SK-N-SH treated with all-trans-retinoic acid at 6 μM for 48 hours (cell line): ENCODE measurements around the gene NKTR.

ENCODE experiments used
- PATZ1 ChIP-seq: fragments of 250-450 bp; sonication (Bioruptor Pico); IDR thresholded peaks from 2 replicates; pipeline ENCODE4 v1.8.0; 2020; ENCODE audit warnings: mild to moderate bottlenecking, moderate library complexity, borderline replicate concordance
- PPARA ChIP-seq: fragments of 250-450 bp; sonication (Bioruptor Pico); IDR thresholded peaks from 2 replicates; pipeline ENCODE4 v1.5.0; 2020; ENCODE audit warnings: mild to moderate bottlenecking, borderline replicate concordance
- SNAI2 ChIP-seq: fragments of 250-450 bp; sonication (Bioruptor Pico); IDR thresholded peaks from 2 replicates; pipeline ENCODE4 v1.5.0; 2020; ENCODE audit warnings: mild to moderate bottlenecking, moderate library complexity
- ZFP3 ChIP-seq: fragments of 250-450 bp; sonication (Bioruptor Pico); IDR thresholded peaks from 2 replicates; pipeline ENCODE4 v1.5.0; 2020; ENCODE audit warnings: mild to moderate bottlenecking, moderate library complexity
- TF ChIP-seq, protein P1 (sequence below): fragments of 250-450 bp; sonication (Bioruptor Pico); IDR thresholded peaks from 2 replicates; pipeline ENCODE4 v1.5.1; 2020; ENCODE audit warnings: low read depth, mild to moderate bottlenecking, moderate library complexity

DNA sequence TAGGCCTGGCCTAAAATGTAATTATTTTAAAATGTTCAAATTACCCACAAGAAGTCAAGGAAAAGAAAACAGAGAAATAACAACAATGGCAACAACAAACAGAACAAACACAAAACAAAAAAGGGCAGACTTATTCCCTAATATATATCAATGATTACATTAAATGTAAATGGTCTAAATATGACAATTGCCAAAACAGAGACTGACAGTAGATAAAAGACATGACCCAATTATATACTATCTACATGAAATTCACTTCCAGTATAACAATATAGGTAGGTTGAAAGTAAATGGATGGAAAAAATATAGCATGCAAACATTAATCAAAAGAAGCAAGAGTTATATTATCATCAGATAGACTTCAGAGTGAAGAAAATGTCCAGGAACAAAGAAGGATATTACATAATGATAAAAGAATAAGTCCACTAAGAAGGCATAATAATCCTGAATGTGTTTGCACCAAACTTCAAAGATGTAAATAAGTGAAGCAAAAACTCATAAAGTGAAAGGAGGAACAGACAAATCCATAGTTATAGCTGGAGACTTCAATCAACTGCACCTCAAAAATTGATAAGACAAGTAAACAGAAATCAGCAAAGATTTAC lies 25.2 kb upstream of the NKTR start:
- TF ChIP-seq, protein P1, sequence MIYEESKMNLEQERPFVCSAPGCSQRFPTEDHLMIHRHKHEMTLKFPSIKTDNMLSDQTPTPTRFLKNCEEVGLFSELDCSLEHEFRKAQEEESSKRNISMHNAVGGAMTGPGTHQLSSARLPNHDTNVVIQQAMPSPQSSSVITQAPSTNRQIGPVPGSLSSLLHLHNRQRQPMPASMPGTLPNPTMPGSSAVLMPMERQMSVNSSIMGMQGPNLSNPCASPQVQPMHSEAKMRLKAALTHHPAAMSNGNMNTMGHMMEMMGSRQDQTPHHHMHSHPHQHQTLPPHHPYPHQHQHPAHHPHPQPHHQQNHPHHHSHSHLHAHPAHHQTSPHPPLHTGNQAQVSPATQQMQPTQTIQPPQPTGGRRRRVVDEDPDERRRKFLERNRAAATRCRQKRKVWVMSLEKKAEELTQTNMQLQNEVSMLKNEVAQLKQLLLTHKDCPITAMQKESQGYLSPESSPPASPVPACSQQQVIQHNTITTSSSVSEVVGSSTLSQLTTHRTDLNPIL (CRISPR knock-in tag) = no peak
- TF ChIP-seq ZFP3 (CRISPR knock-in tag) = no peak
- TF ChIP-seq PATZ1 = no peak
- no peak for TF ChIP-seq PPARA (CRISPR knock-in tag)
- TF ChIP-seq SNAI2 = no peak
